NK-92 (cell line): ENCODE measurements around the gene GABBR1.

Experiments used
- DNase-seq: peaks from one replicate; lab custom pipeline; 2025; ENCODE audit not compliant: unreplicated experiment; lab: John Stamatoyannopoulos, UW

GABBR1 gene

DNA sequence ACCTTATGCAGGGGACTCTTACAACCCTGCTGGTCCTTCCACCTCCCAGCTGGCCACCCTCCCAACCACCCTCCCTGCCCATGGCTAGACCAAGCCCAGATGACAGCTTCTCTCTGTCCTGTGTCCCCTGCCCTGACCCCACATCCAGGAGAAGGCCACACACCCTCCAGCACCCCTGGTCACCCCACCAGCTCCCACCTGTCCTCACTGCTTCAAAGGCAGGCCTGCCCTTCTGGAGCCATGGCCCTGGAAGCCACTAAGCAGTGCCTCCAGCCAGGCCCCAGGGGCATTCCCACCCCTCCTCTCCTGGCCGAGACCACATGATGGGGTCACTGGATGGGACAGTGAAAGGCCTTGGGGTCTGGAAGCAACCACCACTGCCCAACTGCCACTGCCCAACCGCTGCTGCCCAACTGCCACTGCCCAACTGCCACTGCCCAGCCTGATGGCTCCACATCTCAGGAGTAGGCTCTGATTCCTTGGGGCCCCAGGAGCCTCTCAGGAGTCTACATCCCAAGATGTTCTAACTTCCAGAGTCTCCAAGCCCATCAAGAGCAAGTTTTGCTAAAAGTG, 103.9 kb downstream of the GABBR1 start:
- DNase-seq = no peak

DNA sequence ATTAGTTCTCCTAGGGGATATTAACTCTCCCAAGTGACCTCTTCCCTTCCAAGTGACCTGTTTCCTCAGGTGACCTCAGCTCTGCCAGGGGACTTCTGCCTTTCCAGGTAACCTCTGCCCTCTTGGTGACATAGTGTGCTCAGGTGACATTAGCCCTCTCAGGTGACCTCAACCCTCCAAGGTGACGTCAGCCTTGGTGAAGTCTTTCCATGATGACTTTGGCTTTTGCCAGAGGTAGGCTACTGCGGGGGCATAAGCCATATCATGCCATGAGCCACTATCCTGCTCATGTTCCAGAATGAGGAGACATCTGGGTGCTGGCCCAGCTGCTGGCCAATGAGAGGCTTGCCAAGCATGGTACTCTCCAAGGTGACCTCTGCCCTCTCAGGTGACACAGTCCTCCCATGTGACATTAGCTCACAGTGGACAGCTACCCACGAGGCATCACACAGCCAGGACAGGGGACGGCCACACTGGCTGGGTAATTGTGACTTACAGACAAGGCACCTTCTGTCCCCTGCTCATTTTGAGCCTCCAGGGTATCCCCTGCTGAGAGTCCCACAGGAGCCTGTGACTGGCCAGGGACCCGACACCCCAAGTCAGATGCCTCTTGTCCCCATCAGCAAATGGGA, 104.6 kb downstream of the GABBR1 start:
- no peak for DNase-seq

DNA sequence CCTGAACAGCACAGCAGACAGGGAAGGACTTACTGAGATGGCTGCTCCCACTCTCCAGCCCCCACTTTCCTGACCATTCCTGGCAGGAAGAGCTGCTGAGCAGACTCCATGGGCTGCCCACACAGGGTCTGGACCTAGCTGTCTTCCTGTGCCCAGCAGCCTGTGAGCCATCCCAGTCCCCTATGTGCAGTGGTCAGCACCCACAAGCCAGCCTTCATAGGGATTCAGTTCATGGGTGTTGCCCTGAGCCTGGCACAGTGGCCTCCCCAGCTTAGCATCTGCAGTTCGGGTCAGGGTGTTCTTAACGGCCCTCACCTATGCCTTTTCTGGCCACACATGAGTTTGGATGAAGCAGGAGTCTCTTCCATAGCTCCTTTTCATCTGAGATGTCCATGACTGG, 105.4 kb downstream of the GABBR1 start:
- no peak for DNase-seq

DNA sequence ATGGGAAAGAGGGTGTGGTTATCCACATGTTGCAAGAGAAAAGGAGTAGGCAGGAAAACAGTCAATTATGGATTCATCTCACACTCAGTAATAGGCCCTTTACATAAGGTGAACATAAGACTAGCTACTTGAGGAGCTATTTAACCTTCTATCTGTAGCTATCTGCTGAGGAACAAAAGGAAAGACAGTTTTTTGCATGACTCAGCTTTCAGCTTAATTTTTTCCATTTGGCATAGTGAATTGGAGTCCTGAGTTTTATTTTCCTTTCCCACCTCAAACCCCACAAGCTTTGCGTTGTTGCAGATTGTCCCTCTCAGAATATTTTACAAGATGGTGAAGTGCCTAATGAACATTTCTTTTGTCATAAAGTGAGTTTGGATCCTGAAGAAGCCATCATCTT, 105.9 kb downstream of the GABBR1 start:
- DNase-seq = no peak

DNA sequence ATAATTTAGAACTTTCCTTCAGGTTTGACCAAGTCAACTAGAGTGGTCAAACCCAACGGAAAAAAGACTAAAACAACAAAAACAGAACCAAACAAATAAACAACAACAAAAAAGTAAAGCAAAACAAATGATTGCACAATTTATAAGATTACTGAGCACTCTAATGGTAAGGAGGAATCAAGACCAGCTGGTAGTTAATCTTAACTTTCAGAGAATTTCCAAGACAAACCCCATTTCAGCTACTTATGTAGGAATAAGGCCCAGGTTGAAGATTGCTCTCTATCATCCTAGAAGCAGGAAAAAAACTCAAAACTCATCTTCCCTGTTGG, 107.7 kb downstream of the GABBR1 start:
- DNase-seq = no peak

DNA sequence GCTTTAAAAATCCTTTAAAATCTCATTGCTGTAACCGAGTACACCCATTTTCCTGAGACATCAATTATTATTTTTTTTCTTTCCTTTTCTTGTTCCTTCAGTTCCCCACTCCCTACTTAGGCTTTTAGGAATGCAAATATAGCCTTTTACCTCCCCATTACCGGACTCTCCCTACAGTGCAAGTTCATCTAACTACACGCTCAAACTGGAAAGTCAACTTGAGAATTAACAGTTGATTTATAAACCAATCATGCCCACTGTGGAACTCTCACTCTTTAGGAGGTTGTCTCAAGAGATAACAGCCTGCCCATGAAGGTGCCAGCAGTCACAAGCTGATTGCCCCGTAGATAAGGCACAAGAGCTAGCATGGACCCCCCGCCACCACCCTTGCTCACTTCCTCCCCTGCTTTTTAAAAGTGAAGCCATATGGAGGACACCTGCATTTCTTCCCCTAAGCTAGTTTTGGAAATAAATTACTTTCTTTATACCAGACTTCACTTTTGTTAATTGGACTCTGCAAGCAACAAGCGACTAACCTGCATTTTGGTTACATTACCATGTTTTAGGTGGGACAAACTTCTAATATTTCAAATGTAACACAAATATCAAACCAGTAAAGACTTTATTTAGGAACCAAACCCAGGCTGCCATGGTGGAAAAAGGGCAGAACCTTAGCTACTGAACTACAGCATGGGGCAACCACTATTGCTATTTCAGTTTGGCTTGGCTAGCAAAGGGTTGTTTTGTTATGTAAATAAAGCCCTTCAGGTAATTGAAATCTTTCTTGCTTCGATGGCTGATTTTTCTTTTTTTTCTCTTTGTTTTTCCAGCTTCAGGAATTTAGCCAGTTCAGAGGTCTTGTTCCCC, 108.3 kb downstream of the GABBR1 start:
- no peak for DNase-seq

DNA sequence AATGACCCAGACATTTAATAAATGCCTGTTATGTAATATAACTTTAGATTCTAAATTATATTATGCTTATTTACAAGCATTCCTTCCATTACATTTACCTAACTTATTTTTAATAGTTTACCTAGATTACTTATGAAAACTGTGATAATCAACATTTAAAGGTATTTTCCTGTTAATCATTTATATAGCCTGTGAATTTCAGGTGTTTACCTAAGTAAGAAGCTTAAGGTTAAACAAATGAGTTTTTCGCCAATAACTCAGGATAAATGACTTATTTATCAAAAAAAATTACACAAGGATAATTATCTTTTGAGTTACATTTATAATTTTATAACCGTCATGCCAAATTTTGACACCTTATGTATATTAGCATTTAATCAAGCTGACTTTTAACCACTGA, 108.9 kb downstream of the GABBR1 start:
- DNase-seq = no peak

DNA sequence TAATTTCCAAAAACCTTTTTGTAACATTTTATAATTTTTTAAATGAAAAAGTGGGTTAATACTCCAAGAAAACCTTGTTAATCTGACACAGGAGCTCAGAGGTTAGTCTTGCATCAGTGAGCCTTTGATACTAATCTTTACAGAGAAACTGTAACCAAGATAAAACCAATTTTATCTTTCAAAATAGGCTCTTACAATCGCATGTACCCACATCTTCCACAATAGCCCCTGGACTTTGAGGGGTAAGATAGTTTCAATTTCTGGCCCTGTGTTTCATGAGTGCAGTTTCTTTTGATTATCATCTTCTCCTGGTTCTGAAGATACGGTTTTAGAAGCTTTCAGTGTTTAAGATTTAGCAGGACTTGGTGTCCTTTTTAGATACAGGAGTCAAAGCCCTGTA, 110.8 kb downstream of the GABBR1 start:
- no peak for DNase-seq

DNA sequence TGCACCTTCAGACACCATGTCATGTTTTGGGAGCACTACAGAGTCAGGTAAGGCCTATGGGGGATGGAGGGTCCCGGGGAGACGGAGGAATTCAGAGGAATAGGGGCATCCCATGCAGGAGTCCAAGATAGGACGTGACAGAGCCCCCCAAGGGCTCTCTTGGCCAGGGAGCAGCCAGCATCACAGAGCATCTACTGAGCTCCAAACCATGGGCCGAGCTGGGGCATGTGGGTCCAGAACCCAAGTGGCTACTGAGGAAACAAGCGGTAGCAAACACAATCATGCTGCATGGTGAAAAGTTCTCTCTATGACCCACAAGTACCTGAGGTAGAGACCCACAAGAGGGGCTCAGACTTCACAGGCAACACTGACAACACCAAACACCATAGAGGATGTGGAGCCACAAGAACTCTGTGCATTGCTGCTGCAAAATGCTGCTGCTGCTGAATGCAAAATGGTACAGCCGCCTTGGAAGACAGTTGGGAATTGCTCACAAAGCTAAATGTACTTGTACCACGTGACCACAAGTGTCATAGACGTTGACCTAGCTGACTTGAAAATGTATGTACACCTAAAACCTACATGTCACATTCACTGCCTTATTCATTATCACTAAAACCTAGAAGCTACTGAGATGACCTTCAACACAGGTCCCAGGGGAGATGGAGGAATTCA, 111.8 kb downstream of the GABBR1 start:
- DNase-seq = no peak

DNA sequence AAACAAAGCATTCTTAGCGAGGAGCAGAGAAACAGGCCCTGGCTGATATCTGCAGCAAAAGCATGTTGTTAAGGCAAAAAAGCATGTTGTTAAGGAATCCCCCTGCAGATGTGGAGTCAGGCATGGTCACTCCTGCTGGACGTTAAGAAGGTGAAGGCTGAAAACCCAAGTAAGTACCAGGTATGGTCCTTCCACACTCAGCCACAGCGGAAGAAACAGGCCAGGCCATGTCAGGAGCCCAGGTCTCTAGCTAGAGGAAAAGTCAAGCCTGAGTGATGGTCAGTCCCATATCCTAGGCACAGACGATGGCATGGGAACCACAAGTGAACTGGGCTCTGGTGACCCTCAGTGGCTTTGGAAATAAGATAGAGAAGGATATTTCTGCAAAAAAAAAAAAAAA, 112.8 kb downstream of the GABBR1 start:
- DNase-seq = no peak

DNA sequence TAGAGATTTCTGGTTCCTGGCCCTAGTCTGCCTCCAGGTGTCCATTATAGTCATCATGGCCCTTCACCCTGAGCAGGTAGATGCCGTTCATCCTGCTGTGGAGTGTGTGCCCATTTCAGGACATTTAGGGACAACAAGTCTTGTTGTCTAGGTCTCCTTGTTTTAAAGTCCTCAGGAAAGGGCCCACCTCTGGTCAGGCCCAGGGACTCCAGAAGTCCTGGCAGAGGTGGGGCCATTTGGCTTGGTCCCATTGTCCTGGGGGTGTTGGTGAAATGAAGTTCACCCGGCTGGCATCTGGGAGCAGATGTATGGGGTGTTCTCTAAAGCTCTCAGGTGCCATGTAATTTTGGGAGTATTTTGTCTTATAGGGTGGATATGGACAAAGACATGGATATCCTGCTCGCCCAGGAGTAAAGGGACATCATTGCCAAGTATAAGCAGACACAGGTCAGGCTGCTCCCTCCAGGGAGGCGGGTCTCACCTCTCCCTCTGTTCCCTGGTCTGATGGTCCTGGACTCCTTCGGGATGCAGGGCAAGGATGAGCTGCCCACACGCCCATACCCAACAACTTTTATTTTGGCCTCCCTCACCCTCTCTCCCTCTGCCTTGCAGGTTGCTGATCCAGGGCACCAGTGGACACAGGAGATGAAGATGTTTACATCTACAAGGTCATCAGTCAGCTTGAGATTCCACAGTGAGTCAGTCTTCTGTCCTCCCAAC, 113.5 kb downstream of the GABBR1 start:
- DNase-seq = no peak

DNA sequence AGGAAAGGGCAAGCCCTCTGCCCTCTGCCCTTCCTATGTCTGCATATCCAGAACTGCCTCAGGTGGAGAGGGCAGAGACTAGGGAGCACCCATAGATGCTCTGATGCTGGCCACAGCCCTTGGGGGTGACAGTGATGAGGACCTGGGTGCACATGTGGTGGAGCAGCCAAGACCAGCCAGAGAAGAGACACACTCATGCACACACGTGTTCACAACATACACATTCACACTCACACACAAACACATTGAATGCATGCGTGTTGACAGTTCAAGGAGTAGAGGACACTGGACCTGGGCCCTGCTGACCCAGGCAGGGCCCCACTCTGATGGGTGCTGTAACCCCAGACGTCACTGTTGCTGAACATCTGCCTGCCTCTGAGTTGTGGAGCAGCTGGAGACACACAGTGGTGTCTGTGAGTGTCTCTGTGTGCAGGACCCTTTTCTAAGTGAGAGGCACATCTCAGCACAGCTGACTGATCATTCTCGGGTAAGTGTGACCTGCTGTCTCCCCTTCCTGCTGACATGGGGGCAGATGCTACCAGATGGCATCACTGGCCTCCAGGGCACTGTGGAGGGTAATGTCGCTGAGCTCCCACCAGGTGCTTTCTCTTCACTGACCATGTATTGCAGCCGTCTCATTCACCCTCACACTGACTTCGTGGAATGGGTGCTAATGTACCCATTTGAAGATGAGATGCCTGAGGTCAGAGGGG, 115.1 kb downstream of the GABBR1 start:
- no peak for DNase-seq

DNA sequence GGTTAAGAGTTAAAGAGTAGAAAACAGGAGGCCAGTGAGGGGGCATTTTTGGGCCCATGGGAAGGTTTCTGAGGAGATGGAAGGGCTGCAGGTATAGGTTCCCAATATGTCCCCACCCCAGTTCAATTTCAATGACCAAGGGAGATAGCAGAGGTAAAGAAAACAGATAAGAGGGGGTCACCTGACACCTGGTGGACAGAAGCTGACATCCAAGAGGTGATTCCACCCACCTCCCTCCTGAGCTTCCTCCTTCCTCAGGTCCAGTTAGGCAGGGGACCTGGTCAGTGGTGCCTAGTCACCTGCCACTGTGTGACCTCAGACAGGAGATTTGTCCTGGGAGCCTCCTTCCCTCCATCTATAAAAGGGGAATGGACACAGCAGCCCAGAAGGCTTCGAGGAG, 115.7 kb downstream of the GABBR1 start:
- DNase-seq = no peak

DNA sequence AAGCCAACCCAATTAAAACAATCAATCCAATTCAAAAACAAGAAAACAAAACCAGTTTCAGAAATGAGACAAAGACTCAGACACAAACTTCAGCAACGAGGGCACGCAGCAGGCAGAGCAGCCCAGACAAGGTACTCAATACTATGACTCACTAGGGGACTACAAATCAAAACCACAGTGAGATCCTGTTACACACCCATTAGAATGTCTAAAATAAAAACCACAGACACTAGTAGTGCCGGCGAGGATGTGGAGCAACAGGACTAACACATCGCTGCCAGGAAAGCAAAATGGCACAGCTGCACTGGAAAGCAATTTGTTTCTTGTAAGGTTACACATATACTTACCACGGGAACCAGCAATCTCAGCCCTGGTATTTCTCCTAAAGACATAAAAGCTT, 116.9 kb downstream of the GABBR1 start:
- no peak for DNase-seq

DNA sequence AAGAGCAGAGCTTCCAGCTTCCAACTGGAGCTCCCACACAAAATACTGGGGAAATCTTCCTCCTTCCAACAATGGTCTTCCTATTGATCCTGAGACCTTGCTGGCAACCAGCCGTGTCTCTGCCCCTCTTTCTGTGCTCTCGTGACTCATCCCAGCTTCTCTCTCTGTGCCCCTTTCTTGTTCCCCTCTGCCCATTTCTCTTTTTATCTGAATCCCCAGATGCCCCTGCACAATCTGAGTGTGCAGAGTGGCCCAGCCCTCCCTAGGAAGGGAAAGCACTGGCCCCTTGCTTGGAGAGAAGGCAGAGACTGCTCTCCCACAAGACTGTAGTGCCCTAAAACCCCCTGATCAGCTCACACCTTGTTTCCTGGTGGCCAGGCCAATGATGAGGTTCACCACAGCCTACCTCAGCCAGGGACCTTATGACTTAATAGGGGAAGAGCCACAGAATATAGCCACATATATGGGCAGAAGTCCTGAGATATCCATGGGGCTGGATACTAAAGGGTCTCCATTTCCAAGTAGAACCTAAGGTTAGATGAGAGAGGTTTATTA, 122.2 kb downstream of the GABBR1 start:
- DNase-seq = no peak

DNA sequence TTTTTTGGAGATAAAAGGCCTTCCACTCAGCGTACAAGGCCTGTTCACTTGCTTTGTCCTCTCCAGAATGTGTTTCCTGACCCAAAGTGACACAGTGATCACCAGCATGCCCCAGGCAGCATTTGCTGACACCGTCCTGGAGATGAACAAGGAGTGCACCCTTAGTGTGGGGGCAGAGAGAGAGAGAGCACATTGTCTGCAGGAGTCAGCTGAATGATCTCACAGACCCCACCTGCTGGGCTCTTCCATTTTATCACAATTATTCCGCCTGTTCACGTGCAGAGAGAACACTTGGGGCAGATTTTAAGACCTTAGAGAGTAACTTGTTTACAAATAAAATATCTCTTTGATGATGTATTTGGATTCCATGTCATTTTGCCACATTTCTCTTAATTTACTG, 122.8 kb downstream of the GABBR1 start:
- no peak for DNase-seq
